DOHH2 (cell line): ENCODE results near the gene SDHAF1.

Experiments used
- H3F3A ChIP-seq: fragments of 200-600 bp; sonication (generic), shearing (Covaris generic); 2 replicates; pipeline ENCODE4 v1.6.0; 2016; ENCODE audit warnings: antibody characterized with exemption, mild to moderate bottlenecking; ENCODE audit not compliant: control insufficient read depth, insufficient read depth
- H3K27ac ChIP-seq: fragments of 200-600 bp; sonication (generic); 2 replicates; pipeline ENCODE4 v1.5.1; 2014; ENCODE audit warnings: low read depth, mild to moderate bottlenecking, low read length, moderate library complexity
- H3K27me3 ChIP-seq: fragments of 200-600 bp; sonication (generic); 2 replicates; pipeline ENCODE4 v1.6.1; 2014; ENCODE audit warnings: mild to moderate bottlenecking, low read length, mixed read lengths; ENCODE audit not compliant: control insufficient read depth
- H3K36me3 ChIP-seq: fragments of 200-600 bp; sonication (generic); 2 replicates; pipeline ENCODE4 v1.6.1; 2014; ENCODE audit warnings: mild to moderate bottlenecking, low read length, moderate library complexity, mixed read lengths; ENCODE audit not compliant: control insufficient read depth
- H3K4me1 ChIP-seq: fragments of 200-600 bp; sonication (generic); 2 replicates; pipeline ENCODE4 v1.6.1; 2014; ENCODE audit warnings: mild to moderate bottlenecking, low read length, mixed read lengths; ENCODE audit not compliant: control insufficient read depth
- H3K4me2 ChIP-seq: fragments of 200-600 bp; sonication (generic); 2 replicates; pipeline ENCODE4 v1.6.0; 2014; ENCODE audit warnings: mild to moderate bottlenecking, low read length, moderate library complexity
- H3K4me3 ChIP-seq: fragments of 200-600 bp; sonication (generic); 2 replicates; pipeline ENCODE4 v1.5.1; 2014; ENCODE audit warnings: mild to moderate bottlenecking, low read length, mixed read lengths
- H3K79me2 ChIP-seq: fragments of 200-600 bp; sonication (generic); 2 replicates; pipeline ENCODE4 v1.6.1; 2014; ENCODE audit warnings: mild to moderate bottlenecking, low read length, mixed read lengths; ENCODE audit not compliant: control insufficient read depth
- H3K9me2 ChIP-seq: fragments of 200-600 bp; sonication (generic); replicated peaks from 2 replicates; pipeline ENCODE4 v1.6.1; 2014; ENCODE audit warnings: mild to moderate bottlenecking, low read length, mixed read lengths; ENCODE audit not compliant: control insufficient read depth
- H3K9me3 ChIP-seq: fragments of 200-600 bp; sonication (generic); 2 replicates; pipeline ENCODE4 v1.6.1; 2014; ENCODE audit warnings: antibody characterized with exemption, low read length, mixed read lengths; ENCODE audit not compliant: control insufficient read depth, insufficient read depth
- H4K20me1 ChIP-seq: fragments of 200-600 bp; sonication (generic); 2 replicates; pipeline ENCODE4 v1.6.0; 2014; ENCODE audit warnings: low read depth, mild to moderate bottlenecking, antibody characterized with exemption, low read length, moderate library complexity; ENCODE audit not compliant: control insufficient read depth, insufficient read depth
- CTCF ChIP-seq: fragments of 200-600 bp; sonication (generic); IDR thresholded peaks from one replicate; pipeline ENCODE4 v1.5.1; 2014; ENCODE audit warnings: antibody characterized with exemption, mild to moderate bottlenecking, low read depth, low read length; ENCODE audit not compliant: poor library complexity, severe bottlenecking
- EZH2phosphoT487 ChIP-seq: fragments of 200-600 bp; sonication (generic); IDR thresholded peaks from 2 replicates; pipeline ENCODE4 v1.6.1; 2017; ENCODE audit warnings: borderline replicate concordance, mild to moderate bottlenecking, antibody characterized with exemption, low read length, moderate library complexity, mixed read lengths

SDHAF1 gene

GRCh38 chr19:35959040-35959967 is 35.7 kb upstream of the SDHAF1 start:
- Histone ChIP-seq H3K27ac (no peak overlapping the region), H3K9me3 (peaks cover 6% of the 10 kb centered on the region; the same call in 1 of the 2 replicates), H3F3A (no peaks in the 10 kb centered on the region; the same call in 1 of the 2 replicates), H3K36me3 (no peaks in the 10 kb centered on the region), H3K4me2 (no peak overlapping the region), H3K4me1 (no peaks in the 10 kb centered on the region), H3K27me3 (peaks cover 4% of the 10 kb centered on the region; the same call in 1 of the 2 replicates), H4K20me1 (no peaks in the 10 kb centered on the region), H3K9me2 (no peaks in the 10 kb centered on the region), H3K4me3 (no peak overlapping the region), H3K79me2 (no peaks in the 10 kb centered on the region)
- TF ChIP-seq EZH2phosphoT487 (no peak), CTCF (peak; percentile 27)

GRCh38 chr19:35959968-35960320 is 35.0 kb upstream of the SDHAF1 start:
- Histone ChIP-seq H3K4me3 (no peak overlapping the region), H3K9me3 (peaks cover 6% of the 10 kb centered on the region; the same call in 1 of the 2 replicates), H3K79me2 (no peaks in the 10 kb centered on the region), H4K20me1 (no peaks in the 10 kb centered on the region), H3K9me2 (no peaks in the 10 kb centered on the region), H3K36me3 (no peaks in the 10 kb centered on the region), H3K27me3 (peaks cover 4% of the 10 kb centered on the region; the same call in 1 of the 2 replicates), H3K27ac (no peak overlapping the region), H3F3A (no peaks in the 10 kb centered on the region; the same call in 1 of the 2 replicates), H3K4me1 (no peaks in the 10 kb centered on the region), H3K4me2 (no peak overlapping the region)
- TF ChIP-seq CTCF, result no peak
- TF ChIP-seq EZH2phosphoT487, result no peak

DNA sequence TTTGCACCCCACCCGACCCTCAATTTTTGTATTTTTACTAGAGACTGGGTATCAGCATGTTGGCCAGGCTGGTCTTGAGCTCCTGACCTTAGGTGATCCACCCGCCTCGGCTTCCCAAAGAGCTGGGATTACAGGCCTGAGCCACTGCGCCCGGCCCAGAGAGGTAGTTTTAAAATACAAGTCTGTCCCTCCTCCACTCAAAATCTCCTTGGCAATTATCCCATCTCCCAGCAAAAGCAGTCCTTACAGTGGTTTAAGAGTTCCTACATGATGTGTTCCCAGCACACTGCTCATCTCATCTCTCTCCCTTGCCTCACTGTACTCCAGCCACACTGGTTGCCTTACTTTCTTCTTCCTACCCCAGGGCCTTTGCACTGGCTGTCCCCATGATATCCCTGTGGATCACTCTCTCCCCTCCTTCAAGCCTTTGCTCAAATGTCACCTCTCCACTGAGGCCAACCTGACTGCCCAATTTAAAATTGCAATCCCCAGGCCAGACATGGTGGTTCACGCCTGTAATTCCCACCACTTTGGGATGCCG is 34.5 kb upstream of the SDHAF1 start:
- no peak overlapping the region for H3K27ac ChIP-seq
- no peaks in the 10 kb centered on the region; the same call in 1 of the 2 replicates for H3F3A ChIP-seq
- no peaks in the 10 kb centered on the region for H3K9me2 ChIP-seq
- no peaks in the 10 kb centered on the region for H4K20me1 ChIP-seq
- H3K36me3 ChIP-seq, result no peaks in the 10 kb centered on the region
- H3K4me2 ChIP-seq, result no peak overlapping the region
- H3K79me2 ChIP-seq, result no peaks in the 10 kb centered on the region
- H3K4me1 ChIP-seq, result no peaks in the 10 kb centered on the region
- no peak for TF ChIP-seq CTCF
- no peak for TF ChIP-seq EZH2phosphoT487
- H3K4me3 ChIP-seq, result no peak overlapping the region
- H3K9me3 ChIP-seq, result peaks cover 6% of the 10 kb centered on the region; the same call in 1 of the 2 replicates
- H3K27me3 ChIP-seq, result peaks cover 4% of the 10 kb centered on the region; the same call in 1 of the 2 replicates
